HepG2 (cell line): Measurements from ENCODE around the gene LRRC43. TPM values are rescaled to one million over a fixed set of nuclear protein-coding genes. Genes with fewer than 3 reads are reported as not detected.

Source experiments
- BRD4 ChIP-seq: sonication (generic); formaldehyde crosslinking; IDR thresholded peaks from 2 replicates; pipeline ENCODE4 v1.4.0; 2020; ENCODE audit warnings: missing genetic modification reagents
- CHD2 ChIP-seq: IDR thresholded peaks from 2 replicates; pipeline ENCODE4 v1.6.1; 2011; ENCODE audit warnings: low read depth, low read length, improper control_type of control experiment
- HOXA7 ChIP-seq: sonication (generic); formaldehyde crosslinking; IDR thresholded peaks from 2 replicates; pipeline ENCODE4 v1.8.1; 2022; ENCODE audit warnings: mild to moderate bottlenecking, missing genetic modification reagents, moderate library complexity
- JUNB ChIP-seq: sonication (generic); formaldehyde crosslinking; IDR thresholded peaks from 2 replicates; pipeline ENCODE4 v1.8.0; 2022; ENCODE audit warnings: missing genetic modification reagents, mild to moderate bottlenecking, borderline replicate concordance
- KDM3A ChIP-seq: IDR thresholded peaks from 2 replicates; pipeline ENCODE4 v1.6.1; 2018; ENCODE audit warnings: low read depth, missing compliant biosample characterization
- REXO4 ChIP-seq: sonication (generic); formaldehyde crosslinking; IDR thresholded peaks from 2 replicates; pipeline ENCODE4 v1.8.0; 2022; ENCODE audit warnings: missing genetic modification reagents, mild to moderate bottlenecking, borderline replicate concordance
- RFX1 ChIP-seq: fragments of 450-650 bp; IDR thresholded peaks from 2 replicates; pipeline ENCODE4 v1.6.1; 2017
- RXRB ChIP-seq: IDR thresholded peaks from 2 replicates; pipeline ENCODE4 v1.6.1; 2016; ENCODE audit warnings: borderline replicate concordance, missing genetic modification reagents, missing compliant biosample characterization
- SALL1 ChIP-seq: sonication (generic); formaldehyde crosslinking; IDR thresholded peaks from 2 replicates; pipeline ENCODE4 v1.8.0; 2022; ENCODE audit warnings: mild to moderate bottlenecking, missing genetic modification reagents
- YY1 ChIP-seq: IDR thresholded peaks from 2 replicates; pipeline ENCODE4 v1.6.1; 2011; ENCODE audit warnings: low read length, low read depth, moderate library complexity, mild to moderate bottlenecking; ENCODE audit not compliant: insufficient read depth, insufficient replicate concordance
- ZC3H13 ChIP-seq: sonication (generic); formaldehyde crosslinking; IDR thresholded peaks from 2 replicates; pipeline ENCODE4 v1.8.1; 2023; ENCODE audit warnings: mild to moderate bottlenecking, missing genetic modification reagents, moderate library complexity
- ZNF10 ChIP-seq: sonication (generic); formaldehyde crosslinking; IDR thresholded peaks from 2 replicates; pipeline ENCODE4 v1.4.0; 2020; ENCODE audit warnings: mild to moderate bottlenecking, low read depth, missing genetic modification reagents, borderline replicate concordance
- ZNF335 ChIP-seq: sonication (generic); formaldehyde crosslinking; IDR thresholded peaks from 2 replicates; pipeline ENCODE4 v1.4.0; 2020; ENCODE audit warnings: missing genetic modification reagents
- ZNF644 ChIP-seq: IDR thresholded peaks from 2 replicates; pipeline ENCODE4 v1.6.1; 2016; ENCODE audit warnings: low read depth
- ZNF816 ChIP-seq: sonication (generic); formaldehyde crosslinking; IDR thresholded peaks from 2 replicates; pipeline ENCODE4 v1.8.0; 2022; ENCODE audit warnings: missing genetic modification reagents, mild to moderate bottlenecking, borderline replicate concordance
- polyA plus RNA-seq, 8 experiments: library from polyadenylated mRNA; depleted of rRNA in 3 of 8; stranded (reverse) in 7 of 8; unstranded in 1 of 8; fragments of >200 nt; fragmentation: Illumina TruSeq in 4 of 8; extraction: Trizol in 4 of 8; gene quantifications; 2 replicates each; pipeline versions ENCODE4 v1.2.1 to v1.2.3, GENCODE V29; 2011 to 2016; ENCODE audit warnings: low read depth in 4 of 8, missing spikeins in 1 of 8, mixed read lengths in 1 of 8; ENCODE audit not compliant: insufficient read depth in 1 of 8
- total RNA-seq, 5 experiments: library from RNA; depleted of rRNA; stranded (reverse); fragments of >200 nt; fragmentation: Illumina TruSeq; extraction: Trizol; gene quantifications; 2 replicates each; pipeline ENCODE4 v1.2.3, GENCODE V29; 2016; ENCODE audit warnings: low read depth in 1 of 5
- TF ChIP-seq, protein P1 (sequence below): sonication (generic); formaldehyde crosslinking; IDR thresholded peaks from 2 replicates; pipeline ENCODE4 v1.8.0; 2022; ENCODE audit warnings: mild to moderate bottlenecking, missing genetic modification reagents, borderline replicate concordance
- TF ChIP-seq, protein P2 (sequence below): sonication (generic); formaldehyde crosslinking; IDR thresholded peaks from 2 replicates; pipeline ENCODE4 v1.4.0; 2020; ENCODE audit warnings: missing genetic modification reagents
- TF ChIP-seq, protein P3 (sequence below): sonication (generic); formaldehyde crosslinking; IDR thresholded peaks from 2 replicates; pipeline ENCODE4 v1.4.0; 2020; ENCODE audit warnings: mild to moderate bottlenecking, missing genetic modification reagents, borderline replicate concordance
- TF ChIP-seq, protein P4 (sequence below): sonication (generic); formaldehyde crosslinking; IDR thresholded peaks from 2 replicates; pipeline ENCODE4 v1.8.1; 2023; ENCODE audit warnings: mild to moderate bottlenecking, missing genetic modification reagents
- TF ChIP-seq, protein P5 (sequence below): sonication (generic); formaldehyde crosslinking; conservative IDR thresholded peaks from 2 replicates; pipeline ENCODE4 v1.4.0; 2020; ENCODE audit warnings: mild to moderate bottlenecking, missing genetic modification reagents, moderate library complexity

LRRC43 gene
- total and polyA plus RNA-seq, 2 of the 13 experiments (the other 11 are each of a cell fraction or from before 2014, with no cell fraction given) = not detected

DNA sequence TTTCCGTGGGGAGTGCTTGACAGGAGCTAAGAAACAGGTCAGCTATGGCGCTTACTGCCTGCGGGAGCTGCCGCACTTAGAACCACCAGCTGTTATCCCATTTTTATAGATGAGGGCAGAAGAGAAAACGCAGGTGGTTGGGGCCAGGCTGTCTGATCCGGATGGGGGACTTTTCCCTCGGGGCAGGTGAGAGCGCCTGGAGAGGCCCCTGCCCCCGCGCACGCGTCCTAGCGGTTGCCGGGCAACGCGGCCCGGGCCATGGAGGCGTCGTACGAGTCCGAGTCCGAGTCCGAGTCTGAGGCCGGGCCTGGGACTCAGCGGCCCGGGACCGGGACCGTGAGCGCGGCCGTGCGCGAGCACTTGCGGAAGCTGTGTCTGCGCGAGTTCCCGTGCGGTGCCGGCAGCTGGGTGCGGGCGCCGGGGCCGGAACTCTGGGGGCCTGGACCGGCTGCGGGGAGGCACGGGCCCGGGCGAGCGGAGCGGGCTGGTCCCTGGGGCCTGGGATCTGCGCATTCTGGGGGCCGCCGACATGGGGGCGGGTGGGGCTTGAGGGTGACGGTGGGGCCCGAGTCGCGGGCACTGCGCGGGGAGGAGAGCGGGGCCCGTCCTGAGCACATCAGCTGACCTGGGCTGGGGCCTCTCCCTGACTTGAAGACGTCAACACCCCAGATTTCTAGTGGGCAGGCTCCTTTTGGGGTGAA, at the start of gene LRRC43 (continued):
- TF ChIP-seq, protein P1, sequence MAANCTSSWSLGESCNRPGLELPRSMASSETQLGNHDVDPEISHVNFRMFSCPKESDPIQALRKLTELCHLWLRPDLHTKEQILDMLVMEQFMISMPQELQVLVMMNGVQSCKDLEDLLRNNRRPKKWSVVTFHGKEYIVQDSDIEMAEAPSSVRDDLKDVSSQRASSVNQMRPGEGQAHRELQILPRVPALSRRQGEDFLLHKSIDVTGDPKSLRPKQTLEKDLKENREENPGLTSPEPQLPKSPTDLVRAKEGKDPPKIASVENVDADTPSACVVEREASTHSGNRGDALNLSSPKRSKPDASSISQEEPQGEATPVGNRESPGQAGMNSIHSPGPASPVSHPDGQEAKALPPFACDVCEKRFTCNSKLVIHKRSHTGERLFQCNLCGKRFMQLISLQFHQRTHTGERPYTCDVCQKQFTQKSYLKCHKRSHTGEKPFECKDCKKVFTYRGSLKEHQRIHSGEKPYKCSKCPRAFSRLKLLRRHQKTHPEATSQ (CRISPR knock-in tag) = no peak
- TF ChIP-seq KDM3A (CRISPR knock-in tag) = no peak
- no peak for TF ChIP-seq RXRB
- TF ChIP-seq, protein P2, sequence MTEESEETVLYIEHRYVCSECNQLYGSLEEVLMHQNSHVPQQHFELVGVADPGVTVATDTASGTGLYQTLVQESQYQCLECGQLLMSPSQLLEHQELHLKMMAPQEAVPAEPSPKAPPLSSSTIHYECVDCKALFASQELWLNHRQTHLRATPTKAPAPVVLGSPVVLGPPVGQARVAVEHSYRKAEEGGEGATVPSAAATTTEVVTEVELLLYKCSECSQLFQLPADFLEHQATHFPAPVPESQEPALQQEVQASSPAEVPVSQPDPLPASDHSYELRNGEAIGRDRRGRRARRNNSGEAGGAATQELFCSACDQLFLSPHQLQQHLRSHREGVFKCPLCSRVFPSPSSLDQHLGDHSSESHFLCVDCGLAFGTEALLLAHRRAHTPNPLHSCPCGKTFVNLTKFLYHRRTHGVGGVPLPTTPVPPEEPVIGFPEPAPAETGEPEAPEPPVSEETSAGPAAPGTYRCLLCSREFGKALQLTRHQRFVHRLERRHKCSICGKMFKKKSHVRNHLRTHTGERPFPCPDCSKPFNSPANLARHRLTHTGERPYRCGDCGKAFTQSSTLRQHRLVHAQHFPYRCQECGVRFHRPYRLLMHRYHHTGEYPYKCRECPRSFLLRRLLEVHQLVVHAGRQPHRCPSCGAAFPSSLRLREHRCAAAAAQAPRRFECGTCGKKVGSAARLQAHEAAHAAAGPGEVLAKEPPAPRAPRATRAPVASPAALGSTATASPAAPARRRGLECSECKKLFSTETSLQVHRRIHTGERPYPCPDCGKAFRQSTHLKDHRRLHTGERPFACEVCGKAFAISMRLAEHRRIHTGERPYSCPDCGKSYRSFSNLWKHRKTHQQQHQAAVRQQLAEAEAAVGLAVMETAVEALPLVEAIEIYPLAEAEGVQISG (CRISPR knock-in tag) = no peak
- no peak for TF ChIP-seq REXO4 (CRISPR knock-in tag)
- TF ChIP-seq ZNF644 (CRISPR knock-in tag) = no peak
- TF ChIP-seq CHD2 = no peak
- no peak for TF ChIP-seq HOXA7 (CRISPR knock-in tag)
- 0 out of 2 replicates have a peak, but pooled peaks have one; percentile 12 for TF ChIP-seq SALL1 (CRISPR knock-in tag)
- TF ChIP-seq ZNF10 (CRISPR knock-in tag) = no peak
- TF ChIP-seq YY1 = no peak
- no peak for TF ChIP-seq BRD4 (CRISPR knock-in tag)
- TF ChIP-seq ZNF816 (CRISPR knock-in tag) = no peak
- TF ChIP-seq, protein P3, sequence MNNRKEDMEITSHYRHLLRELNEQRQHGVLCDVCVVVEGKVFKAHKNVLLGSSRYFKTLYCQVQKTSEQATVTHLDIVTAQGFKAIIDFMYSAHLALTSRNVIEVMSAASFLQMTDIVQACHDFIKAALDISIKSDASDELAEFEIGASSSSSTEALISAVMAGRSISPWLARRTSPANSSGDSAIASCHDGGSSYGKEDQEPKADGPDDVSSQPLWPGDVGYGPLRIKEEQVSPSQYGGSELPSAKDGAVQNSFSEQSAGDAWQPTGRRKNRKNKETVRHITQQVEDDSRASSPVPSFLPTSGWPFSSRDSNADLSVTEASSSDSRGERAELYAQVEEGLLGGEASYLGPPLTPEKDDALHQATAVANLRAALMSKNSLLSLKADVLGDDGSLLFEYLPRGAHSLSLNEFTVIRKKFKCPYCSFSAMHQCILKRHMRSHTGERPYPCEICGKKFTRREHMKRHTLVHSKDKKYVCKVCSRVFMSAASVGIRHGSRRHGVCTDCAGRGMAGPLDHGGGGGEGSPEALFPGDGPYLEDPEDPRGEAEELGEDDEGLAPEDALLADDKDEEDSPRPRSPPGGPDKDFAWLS (CRISPR knock-in tag) = no peak
- TF ChIP-seq RFX1 = 0 out of 2 replicates have a peak, but pooled peaks have one; percentile 16
- TF ChIP-seq ZNF335 (CRISPR knock-in tag) = no peak
- TF ChIP-seq, protein P4, sequence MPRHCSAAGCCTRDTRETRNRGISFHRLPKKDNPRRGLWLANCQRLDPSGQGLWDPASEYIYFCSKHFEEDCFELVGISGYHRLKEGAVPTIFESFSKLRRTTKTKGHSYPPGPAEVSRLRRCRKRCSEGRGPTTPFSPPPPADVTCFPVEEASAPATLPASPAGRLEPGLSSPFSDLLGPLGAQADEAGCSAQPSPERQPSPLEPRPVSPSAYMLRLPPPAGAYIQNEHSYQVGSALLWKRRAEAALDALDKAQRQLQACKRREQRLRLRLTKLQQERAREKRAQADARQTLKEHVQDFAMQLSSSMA (CRISPR knock-in tag) = no peak
- no peak for TF ChIP-seq ZC3H13 (CRISPR knock-in tag)
- no peak for TF ChIP-seq JUNB (CRISPR knock-in tag)
- TF ChIP-seq, protein P5, sequence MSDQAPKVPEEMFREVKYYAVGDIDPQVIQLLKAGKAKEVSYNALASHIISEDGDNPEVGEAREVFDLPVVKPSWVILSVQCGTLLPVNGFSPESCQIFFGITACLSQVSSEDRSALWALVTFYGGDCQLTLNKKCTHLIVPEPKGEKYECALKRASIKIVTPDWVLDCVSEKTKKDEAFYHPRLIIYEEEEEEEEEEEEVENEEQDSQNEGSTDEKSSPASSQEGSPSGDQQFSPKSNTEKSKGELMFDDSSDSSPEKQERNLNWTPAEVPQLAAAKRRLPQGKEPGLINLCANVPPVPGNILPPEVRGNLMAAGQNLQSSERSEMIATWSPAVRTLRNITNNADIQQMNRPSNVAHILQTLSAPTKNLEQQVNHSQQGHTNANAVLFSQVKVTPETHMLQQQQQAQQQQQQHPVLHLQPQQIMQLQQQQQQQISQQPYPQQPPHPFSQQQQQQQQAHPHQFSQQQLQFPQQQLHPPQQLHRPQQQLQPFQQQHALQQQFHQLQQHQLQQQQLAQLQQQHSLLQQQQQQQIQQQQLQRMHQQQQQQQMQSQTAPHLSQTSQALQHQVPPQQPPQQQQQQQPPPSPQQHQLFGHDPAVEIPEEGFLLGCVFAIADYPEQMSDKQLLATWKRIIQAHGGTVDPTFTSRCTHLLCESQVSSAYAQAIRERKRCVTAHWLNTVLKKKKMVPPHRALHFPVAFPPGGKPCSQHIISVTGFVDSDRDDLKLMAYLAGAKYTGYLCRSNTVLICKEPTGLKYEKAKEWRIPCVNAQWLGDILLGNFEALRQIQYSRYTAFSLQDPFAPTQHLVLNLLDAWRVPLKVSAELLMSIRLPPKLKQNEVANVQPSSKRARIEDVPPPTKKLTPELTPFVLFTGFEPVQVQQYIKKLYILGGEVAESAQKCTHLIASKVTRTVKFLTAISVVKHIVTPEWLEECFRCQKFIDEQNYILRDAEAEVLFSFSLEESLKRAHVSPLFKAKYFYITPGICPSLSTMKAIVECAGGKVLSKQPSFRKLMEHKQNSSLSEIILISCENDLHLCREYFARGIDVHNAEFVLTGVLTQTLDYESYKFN (CRISPR knock-in tag) = no peak
